ENCODE results near the gene ESYT2. TPM values are rescaled to one million over a fixed set of nuclear protein-coding genes. Genes with fewer than 3 reads are reported as not detected.

The ESYT2 gene
- total RNA-seq, 4 donors from 2014 or later, result 91.6 to 159 (median 100) TPM

DNA sequence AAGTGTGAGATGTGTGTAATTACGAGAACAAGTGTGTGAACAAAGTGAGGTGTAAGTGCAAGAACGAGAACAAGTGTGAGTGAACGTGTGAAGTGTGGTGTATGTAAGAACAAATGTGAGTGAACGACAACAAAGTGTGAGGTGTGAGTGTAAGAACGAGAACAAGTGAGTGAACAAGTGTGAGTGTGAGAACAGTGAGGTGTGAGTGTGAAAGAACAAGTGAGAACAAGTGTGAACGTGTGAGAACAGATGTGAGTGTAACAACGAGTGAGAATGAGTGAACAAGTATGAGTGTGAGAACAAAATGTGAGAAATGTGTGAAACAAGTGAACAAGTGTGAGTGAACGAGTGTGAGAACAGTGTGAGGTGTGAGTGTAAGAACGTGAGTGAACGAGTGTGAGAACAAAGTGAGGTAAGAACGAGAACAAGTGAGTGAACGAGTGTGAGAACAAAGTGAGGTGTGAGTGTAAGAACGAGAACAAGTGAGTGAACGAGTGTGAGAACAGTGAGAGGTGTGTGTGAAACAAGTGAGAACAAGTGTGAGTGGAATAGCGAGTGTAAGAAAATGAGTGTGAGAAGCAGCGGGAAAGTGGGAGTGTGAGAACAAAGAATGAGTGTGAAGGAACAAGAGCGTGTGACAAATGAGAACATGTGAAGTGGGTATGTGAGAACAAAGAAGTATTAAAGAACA, 47.2 kb downstream of the ESYT2 start:
- intact Hi-C loops (cut with DNase I; ENCODE audit: low total_unique reads), result no loop called here
- Histone ChIP-seq H3K27me3 (no peaks in the 10 kb centered on the region), H3K27ac (peak overlapping the region; percentile 62 to 85), H3K4me3 (no peak overlapping the region), H3K4me1 (peaks cover 6 to 8% of the 10 kb centered on the region in 2 donors), H3K36me3 (no peaks in the 10 kb centered on the region), H3K9me3 (no peaks in the 10 kb centered on the region)
- TF ChIP-seq, protein P1, sequence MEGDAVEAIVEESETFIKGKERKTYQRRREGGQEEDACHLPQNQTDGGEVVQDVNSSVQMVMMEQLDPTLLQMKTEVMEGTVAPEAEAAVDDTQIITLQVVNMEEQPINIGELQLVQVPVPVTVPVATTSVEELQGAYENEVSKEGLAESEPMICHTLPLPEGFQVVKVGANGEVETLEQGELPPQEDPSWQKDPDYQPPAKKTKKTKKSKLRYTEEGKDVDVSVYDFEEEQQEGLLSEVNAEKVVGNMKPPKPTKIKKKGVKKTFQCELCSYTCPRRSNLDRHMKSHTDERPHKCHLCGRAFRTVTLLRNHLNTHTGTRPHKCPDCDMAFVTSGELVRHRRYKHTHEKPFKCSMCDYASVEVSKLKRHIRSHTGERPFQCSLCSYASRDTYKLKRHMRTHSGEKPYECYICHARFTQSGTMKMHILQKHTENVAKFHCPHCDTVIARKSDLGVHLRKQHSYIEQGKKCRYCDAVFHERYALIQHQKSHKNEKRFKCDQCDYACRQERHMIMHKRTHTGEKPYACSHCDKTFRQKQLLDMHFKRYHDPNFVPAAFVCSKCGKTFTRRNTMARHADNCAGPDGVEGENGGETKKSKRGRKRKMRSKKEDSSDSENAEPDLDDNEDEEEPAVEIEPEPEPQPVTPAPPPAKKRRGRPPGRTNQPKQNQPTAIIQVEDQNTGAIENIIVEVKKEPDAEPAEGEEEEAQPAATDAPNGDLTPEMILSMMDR (IDR thresholded peaks at IDR 0.05), result no peak
- DNase-seq, result no peak

DNA sequence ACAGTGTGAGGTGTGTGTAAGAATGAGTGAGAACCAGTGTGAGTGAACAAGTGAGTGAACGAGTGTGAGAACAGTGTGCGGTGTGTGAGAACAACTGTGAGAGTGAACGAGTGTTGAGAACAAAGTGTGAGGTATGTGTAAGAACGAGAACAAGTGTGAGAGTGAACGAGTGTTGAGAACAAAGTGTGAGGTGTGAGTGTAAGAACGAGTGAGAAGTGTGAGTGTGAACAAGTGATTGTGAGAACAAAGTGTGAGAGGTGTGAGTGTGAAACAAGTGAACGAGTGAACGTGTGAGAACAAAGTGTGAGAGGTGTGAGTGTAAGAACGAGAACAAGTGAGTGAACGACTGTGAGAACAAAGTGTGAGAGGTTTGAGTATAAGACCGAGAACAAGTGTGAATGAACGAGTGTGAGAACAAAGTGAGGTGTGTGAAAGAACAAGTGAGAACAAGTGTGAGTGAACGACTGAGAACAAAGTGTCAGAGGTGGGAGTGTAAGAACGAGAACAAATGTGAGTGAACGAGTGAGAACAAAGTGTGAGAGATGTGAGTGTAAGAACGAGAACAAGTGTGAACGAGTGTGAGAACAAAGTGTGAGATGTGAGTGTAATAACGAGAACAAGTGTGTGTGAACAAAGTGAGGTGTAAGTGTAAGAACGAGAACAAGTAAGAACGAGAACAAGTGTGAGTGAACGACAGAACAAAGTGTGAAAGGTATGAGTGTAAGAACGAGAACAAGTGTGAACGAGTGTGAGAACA, 47.9 kb downstream of the ESYT2 start:
- H3K36me3 ChIP-seq, result no peaks in the 10 kb centered on the region
- H3K27me3 ChIP-seq, result no peaks in the 10 kb centered on the region
- intact Hi-C loops (cut with DNase I; ENCODE audit: low total_unique reads), result no loop called here
- peaks cover 6 to 8% of the 10 kb centered on the region in 2 donors for H3K4me1 ChIP-seq
- TF ChIP-seq POLR2A (IDR thresholded peaks at IDR 0.05), result no peak
- TF ChIP-seq, protein P1 (IDR thresholded peaks at IDR 0.05), result no peak
- no peak overlapping the region for H3K4me3 ChIP-seq
- no peaks in the 10 kb centered on the region for H3K9me3 ChIP-seq
- DNase-seq, result no peak
- H3K27ac ChIP-seq, result no peak overlapping the region

DNA sequence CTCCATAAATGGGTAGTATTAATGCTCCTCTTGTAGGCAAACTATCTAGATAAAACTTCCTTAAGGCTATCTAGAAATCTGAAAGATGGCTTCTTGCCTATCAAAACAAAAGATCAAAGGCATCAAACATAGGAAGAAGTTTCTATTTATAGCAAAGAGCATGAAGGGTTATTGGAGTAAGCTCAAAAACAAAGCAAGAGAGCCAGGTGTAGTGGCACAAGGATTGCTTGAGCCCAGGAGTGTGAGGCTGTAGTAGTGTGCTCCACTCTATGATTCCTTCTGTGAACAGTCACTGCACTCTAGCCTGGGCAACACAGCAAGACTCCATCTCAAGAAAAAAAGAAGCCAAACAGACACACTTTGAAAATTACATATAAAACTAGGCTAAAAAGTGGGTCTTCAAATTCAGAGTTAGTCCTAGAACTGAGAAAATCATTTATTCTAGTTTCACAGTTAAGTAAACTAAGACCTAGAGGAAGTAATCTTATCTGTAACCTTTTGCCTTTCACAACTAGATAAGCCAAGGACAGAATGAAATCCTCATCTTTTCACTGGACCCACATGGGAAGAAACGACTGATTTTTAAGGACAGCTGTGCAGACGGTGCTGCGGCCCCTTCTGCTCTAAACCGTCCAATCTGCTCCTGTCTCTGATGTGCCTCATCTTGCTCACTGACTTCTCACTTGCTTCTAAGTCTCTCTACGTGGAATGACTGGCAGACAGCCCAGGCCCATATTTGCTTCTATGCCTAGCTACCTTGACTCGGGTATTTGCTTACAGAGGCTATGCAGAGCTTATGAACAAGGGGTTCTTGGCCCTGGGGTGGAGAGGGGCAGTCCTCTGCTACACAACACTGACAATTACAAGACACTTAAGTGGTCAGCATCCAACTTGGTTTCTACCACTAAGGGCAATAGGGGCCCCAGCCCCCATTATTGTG, 50.0 kb downstream of the ESYT2 start:
- Histone ChIP-seq H3K27me3 (no peaks in the 10 kb centered on the region), H3K36me3 (no peaks in the 10 kb centered on the region), H3K4me1 (peaks cover 0 to 8% of the 10 kb centered on the region in 2 donors), H3K4me3 (no peak overlapping the region), H3K9me3 (no peaks in the 10 kb centered on the region), H3K27ac (peak overlapping the region in 1 of 2 donors; percentile 14)
- no peak for DNase-seq
- TF ChIP-seq, protein P1 (IDR thresholded peaks at IDR 0.05), result no peak
- TF ChIP-seq POLR2A (IDR thresholded peaks at IDR 0.05), result no peak
- intact Hi-C loops (cut with DNase I; ENCODE audit: low total_unique reads), result no loop called here

DNA sequence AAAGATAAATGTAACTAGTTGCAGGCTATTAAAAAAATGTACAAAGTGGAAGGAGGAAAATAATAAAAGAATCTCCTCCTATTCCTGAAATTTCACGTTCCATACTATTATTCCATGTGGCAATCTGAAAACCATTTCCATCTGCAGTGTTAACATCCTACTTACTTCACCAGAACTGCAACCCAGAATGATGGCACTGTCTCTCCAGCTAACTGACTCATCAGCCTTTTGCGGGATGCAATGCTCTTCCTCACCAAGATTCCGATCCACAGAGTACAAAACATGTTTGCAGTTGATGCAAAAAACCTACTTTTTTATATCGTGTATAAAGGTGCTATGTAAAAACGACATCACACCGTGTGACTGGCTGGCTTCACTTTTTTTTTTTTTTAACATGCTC, 50.8 kb downstream of the ESYT2 start:
- no peak for TF ChIP-seq POLR2A (IDR thresholded peaks at IDR 0.05)
- TF ChIP-seq, protein P1 (IDR thresholded peaks at IDR 0.05), result no peak
- no peak overlapping the region for H3K27ac ChIP-seq
- no peaks in the 10 kb centered on the region for H3K27me3 ChIP-seq
- peaks cover 0 to 4% of the 10 kb centered on the region in 2 donors for H3K4me1 ChIP-seq
- H3K4me3 ChIP-seq, result no peak overlapping the region
- H3K9me3 ChIP-seq, result no peaks in the 10 kb centered on the region
- no peak for DNase-seq
- no peaks in the 10 kb centered on the region for H3K36me3 ChIP-seq
- intact Hi-C loops (cut with DNase I; ENCODE audit: low total_unique reads), result no loop called here

Measured in uterus (tissue), 4 donors.